NCI-H526 (cell line): ENCODE results near the gene TMEM232.

Experiments used
- DNase-seq, 2 experiments: peaks; one replicate each; lab custom pipeline; 2025; lab: John Stamatoyannopoulos, UW

TMEM232 gene

GRCh38 chr5:110402562-110402961 lies 323.9 kb downstream of the TMEM232 start:
- no peak for DNase-seq

DNA sequence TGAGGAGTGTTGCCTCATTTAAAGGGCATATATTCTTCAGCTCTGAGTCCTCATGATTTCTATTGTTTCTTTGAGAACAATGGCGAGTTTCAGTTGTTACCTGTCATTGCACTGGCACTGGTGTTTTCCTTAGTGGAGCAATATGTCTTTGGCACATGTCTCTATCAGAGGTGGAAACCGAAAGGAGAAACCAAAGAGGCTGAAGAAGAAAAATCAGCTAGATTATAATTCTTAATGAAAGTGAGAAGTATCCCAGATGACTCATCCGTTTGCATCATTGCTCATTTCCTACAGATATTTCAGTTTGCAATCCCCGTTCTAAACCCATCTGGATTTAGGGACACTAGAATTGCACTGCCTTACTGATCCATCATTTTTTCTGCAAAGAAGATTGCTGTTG lies 324.6 kb downstream of the TMEM232 start:
- no peak for DNase-seq

- no peak for DNase-seq
Observed at GRCh38 chr5:110398951-110399350, 327.5 kb downstream of the TMEM232 start.

DNA sequence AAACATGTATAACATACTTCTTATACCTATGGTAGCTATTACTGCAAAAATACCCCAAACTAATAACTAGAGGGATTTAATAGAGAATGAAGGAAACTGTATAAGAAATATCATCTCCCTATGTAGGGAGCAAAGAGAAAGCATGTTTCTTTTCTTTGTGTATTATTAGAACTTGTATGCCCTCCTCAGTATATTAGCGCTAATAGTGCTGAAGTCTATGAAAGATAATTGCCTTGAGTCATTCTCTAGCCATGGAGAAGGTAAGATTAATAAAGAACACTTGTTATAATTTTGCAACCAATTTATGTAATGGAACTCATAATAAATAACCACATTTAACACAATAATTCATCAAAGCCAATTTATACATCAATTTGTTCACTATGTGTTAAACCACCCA lies 329.2 kb downstream of the TMEM232 start:
- DNase-seq = no peak

GRCh38 chr5:110386782-110387181 lies 339.7 kb downstream of the TMEM232 start:
- DNase-seq = no peak

DNA sequence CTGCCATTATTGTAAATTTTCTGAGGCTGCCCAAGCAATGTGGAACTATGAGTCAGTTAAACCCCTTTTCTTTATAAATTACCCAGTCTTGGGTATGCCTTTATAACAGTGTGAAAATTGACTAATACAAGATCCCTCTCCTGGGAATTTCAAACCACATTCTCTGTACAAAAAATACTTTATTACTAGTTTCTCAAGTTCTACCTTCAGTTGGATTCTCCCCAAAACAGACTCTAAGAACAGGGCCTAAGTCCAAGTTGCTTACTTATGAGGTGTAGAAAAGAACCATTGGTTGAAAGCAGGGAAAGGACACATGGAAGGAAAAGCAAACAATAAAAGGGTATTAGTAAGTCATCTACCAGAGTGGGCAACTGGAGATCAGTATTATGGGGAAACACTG lies 343.2 kb downstream of the TMEM232 start:
- DNase-seq = no peak

DNA sequence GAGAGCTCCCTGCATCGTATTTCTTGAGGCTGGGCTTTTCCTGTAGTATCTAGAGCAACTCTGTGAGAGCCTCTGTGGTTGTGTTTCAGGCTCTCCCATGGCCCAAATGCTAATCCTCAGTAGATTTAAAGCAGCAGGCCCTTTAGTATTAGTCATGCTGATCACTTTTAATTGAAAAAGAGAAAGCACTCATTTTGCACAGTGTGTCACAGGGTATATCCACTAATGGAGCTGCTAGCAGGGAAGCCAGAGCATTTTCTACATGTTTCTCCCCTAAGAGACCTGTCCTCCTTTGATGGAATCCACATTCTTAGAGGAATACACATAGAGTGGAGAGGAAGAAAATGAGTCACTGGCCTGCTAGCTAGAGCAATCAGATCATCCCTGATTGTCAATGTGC lies 348.5 kb downstream of the TMEM232 start:
- no peak for DNase-seq

DNA sequence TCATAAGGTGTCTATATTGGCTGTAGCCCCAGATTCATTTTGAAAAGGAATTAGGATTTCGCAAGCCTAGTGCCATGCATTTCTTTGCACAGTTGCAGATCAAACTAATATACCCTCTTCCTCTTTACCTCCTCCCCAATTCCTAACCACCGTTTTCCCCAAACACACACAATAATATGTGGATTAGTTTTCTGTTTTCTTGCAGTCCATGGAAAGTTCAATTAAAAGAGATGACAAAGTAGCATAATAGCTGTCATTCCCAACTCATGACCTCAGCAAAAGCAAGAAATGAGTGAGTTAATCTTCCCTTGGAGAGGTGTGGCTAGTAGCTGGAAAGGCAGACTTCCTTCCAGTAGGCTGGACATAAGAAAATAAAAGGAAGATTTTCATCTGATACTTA lies 349.1 kb downstream of the TMEM232 start:
- no peak for DNase-seq

- DNase-seq = no peak
Observed at GRCh38 chr5:110376281-110376951, 350.1 kb downstream of the TMEM232 start.

GRCh38 chr5:110371725-110372041 lies 354.8 kb downstream of the TMEM232 start:
- DNase-seq = no peak

DNA sequence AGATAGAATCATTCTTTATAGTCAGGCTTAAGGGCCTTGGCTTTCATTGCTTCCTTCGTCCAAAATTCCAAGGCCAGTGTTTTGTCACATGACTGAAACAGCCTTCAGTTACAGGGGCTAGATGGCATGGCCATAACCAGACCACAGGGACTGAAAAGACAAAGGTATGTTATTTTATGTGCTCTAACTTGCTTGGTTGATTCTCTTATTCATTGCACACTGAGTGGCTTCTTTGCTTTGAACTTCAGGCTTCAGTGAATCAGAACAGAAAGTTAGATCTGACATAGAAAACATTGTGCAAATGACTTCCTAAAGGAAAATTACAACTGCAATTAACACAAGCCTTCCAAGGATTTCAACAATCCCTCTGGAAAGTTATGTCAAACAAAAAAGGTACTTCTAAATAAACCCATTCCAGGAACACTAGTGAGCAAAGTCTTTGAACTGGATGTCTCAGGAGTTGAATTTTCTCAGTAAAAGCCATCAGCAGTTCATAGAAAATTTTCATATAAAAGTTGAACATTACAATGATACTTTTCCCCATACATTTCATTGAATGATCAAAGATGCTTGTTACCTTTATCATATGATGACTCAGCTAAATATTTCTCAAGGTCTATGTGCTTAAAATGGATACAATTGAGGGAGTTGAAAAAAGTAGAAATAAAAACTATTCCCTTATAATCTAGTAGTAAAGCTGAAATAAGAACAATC lies 355.3 kb downstream of the TMEM232 start:
- DNase-seq = no peak
